ENCODE data around the gene MRS2.
"Not testable (repeated sequence)": the region's sequence is repeated elsewhere in the genome, so short reads cannot be mapped to it uniquely, and the experiment has no call there.

- not testable (repeated sequence) for TF ChIP-seq KDM1A (IDR thresholded peaks at IDR 0.05; ENCODE audit: low read depth); EP300 (IDR thresholded peaks at IDR 0.05); CTCF (IDR thresholded peaks at IDR 0.05); PHF8 (IDR thresholded peaks at IDR 0.05; ENCODE audit: borderline replicate concordance, low read depth); MAX (IDR thresholded peaks at IDR 0.05); CEBPB (IDR thresholded peaks at IDR 0.05); CBX8 (IDR thresholded peaks at IDR 0.05); USF2 (IDR thresholded peaks at IDR 0.05); CHD4 (IDR thresholded peaks at IDR 0.05; ENCODE audit: borderline replicate concordance); JUN (IDR thresholded peaks at IDR 0.05); POLR2A (IDR thresholded peaks at IDR 0.05; ENCODE audit: low read length); HDAC2 (IDR thresholded peaks at IDR 0.05); HMGXB4 (CRISPR knock-in tag; IDR thresholded peaks at IDR 0.05; ENCODE audit: borderline replicate concordance)
Observed at GRCh38 chr6:24384369-24385130, 18.2 kb upstream of the MRS2 start.

Measured in A549 (cell line).